Measurements from ENCODE around the gene CRADD.
"Not testable (repeated sequence)": the region's sequence is repeated elsewhere in the genome, so short reads cannot be mapped to it uniquely, and the experiment has no call there.

The CRADD gene

DNA sequence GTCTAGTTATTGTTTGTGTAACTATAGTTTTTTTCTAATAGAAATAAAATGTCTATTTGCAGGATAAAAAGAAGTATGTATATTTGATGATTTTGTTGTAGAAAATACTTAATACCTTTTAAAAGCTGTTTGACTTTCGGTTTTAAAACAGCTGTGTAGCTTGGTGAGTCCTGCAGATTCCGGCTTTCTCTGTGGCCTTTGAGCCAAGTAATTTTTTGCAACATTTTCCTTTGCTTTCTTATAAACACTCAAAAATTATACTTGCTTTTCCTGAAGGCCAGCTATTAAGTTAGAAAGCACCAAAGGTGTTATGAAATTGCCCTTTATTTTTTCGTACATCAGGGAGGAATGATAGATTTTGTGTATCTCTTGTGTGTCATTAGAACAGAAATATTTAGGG, 63.6 kb downstream of the CRADD start:
- no peak for DNase-seq

DNA sequence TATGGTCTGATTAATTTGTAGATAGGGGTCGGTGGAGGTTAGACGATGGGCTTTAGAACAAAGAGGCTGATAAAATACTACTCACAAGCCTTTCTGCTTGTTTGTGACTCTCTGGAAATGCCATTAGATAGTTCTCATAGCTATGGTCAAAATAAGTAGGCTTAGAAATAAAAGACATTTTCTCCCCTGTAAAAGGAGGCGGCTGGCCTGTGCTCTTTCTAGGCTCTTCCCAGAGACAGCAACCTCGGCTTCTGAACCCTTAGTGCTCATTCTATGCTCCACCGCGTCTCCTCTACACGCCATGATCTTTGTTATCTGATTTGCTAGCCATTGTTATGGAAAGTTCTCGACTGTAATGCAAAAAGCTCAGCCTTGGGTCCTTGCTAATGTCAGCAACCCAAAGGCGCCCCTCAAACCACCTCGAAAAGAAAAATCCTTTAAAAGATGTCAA, 64.5 kb downstream of the CRADD start:
- no peak for DNase-seq

DNA sequence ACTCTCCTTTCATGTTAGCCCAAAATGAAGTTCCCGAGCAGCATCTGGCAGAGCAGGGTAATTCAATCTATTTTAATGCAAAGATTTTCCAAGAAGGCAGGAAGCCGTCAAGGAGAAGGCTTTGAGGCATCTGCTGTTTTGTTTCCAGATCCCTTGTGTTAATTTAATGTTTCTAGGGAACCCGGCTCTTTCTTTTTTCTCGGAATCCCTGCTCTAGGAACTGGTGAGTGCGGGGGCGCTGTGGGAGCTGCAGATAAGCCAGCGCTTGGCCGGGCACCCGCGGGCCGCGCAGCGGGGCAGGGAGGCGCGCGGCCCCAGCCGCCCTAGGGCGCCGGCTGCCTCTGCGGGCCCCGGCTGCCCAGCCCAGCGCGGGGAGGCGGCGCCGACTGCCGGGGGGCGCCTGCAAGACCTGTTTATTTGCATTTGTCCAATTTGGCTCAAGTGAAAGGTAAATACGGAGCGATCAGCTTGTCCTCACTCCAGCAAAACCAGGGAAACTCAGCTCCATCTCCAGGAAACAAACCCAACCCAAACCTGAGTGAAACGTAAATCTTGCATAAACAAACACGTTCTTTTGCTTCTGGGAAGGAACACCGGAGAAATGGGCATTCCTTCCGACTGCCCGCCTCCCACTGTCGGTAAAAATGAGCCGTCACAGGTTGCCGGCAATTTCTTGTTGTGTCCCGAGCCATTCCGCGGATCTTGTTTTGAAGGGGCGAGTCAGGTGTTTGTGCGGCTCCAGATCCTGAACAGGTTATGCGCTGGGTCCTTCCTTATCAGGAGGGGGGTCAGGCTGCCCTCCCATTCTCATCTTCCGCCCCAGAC, 65.1 kb downstream of the CRADD start:
- peak; percentile 68 for DNase-seq

DNA sequence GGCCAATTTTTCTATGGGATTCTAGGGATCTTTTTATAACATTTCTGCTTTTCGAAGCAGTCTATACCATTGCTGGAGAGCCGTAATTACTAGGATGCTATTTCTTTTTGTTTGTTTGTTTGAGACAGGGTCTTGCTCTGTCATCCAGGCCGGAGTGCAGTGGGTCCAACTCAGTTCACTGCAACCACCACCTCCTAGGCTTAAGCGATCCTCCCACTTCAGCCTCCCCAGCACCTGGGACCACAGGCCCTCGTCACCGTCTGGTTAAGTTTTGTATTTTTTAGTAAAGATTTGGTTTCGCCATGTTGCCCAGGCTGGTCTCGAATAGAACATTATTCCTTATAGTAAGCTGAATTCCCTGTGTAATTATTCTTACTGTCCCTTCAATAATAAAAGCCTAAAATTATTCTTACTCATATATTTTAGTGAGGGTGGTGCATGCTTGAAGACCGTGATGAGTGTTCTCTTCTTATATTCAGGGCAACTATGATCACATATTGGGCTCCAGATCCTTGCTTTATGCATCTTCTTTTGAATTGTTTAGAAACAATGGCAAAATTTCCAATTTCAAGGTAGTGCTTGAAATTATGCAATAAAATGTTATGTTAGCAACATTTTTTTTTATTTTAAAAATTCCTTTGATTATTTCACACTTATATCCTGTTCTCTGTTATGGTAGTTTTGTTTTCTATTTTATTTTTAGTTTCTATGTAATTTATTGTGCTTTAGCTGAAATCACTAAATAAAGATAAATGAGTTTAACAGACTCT, 66.2 kb downstream of the CRADD start:
- no peak for DNase-seq

DNA sequence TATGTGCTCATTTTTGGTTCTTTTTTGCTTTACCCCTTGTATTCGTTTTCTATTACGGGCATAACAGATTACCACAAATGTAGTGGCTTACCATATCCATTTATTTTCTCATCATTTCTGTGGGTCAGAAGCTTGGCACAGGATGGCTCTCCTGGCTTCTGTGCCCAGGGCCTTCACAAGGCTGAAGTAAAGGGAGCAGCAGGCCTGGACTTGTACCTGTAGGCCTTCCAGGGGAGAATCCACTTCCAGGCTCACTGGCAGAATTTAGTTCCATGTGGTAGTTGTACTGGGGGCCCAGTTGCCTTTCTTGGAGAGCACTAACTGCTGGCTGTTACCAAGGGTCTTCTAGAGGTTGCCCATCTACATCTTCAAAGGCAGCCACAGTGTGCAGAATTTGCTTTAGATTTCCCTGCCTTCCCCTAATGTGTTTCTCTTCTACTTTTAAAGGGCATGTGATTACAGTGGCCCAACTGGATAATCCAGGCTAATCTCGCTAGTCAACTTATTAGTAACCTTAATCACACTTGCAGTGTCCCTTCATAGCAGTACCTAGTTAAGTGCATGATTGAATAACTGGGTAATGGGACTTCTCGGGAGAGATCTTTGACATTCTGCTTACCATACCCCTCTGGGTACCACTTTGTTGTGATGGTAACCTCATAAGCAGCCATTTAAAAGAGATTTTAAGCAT, 67.0 kb downstream of the CRADD start:
- DNase-seq = no peak

DNA sequence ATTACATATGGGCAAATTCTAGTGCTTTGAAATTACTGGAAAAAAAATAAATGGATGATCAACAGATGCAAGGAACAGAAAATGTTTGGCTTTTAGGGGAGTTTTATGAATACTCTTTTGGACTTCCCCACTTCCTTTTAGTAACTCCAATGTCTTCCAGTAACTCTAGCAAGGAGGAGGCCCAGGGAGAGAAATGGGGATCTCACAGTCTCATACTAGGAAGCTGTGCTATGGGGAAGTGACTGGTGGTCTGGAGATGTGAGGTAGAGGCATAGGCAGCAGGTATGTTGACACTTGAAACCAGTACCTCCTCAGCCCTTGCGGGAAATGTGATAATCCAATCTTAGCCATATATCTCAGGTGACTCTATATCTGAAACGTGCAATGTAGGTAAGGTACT, 68.1 kb downstream of the CRADD start:
- DNase-seq = no peak

DNA sequence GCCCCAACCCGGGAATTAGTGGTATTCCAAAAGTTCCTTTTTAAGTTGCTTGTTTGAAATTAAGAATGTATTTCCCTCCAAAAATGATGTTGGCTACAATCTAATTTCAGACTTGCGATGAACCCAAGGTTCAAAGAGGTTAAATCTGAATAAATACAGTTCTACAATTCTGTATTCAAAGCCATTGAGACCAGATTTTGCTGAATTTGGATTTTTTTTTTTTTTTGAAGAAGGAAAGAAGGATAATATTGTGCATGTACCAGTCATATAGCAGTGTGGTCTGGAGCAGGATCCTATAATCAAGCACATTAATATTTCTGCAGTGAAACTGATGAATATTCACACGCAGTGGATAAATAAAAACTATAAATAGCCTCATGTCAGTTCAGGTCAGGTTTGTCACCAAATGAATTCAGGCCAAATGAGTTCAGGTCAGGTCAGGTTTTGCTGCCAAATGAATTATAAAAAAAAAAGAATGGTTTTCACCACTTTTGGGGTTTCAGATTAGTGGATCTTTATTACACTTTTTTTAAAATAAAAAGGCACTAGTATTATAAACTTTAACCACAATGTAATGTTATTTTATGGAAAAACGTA, 69.5 kb downstream of the CRADD start:
- no peak for DNase-seq

DNA sequence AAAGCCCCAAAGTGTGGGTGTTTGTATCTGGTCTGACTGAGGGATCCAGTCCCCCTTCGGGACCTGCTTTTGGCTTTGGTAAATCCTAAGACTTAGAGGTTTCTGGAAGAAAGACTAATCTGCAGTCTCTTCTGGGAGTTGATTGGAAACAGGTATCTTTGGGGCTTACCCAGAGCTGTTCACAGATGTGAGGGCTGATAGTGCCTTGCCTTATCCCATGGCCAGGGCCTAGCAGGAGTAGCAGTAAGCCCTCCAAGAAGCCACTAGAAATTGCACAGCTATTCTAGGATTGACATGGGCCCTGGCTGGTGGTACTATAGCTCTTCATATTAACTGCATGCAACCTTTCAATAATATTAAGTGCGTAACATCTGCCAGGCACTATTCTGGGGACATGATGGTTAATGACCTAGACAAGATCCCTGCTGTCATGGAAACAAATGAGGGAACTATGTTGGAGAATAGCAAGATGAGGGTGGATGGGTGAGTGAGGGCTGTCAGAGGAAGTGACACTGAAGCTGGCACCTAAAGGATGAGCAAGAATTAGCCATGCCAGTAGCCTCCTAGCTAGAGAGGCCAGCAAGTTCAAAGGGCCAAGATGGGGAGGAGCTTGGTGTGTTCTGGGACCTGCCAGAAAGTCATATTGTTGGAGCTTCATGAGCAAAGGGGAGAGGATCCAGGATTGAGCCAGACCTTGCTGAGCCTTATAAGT, 71.7 kb downstream of the CRADD start:
- DNase-seq = no peak

DNA sequence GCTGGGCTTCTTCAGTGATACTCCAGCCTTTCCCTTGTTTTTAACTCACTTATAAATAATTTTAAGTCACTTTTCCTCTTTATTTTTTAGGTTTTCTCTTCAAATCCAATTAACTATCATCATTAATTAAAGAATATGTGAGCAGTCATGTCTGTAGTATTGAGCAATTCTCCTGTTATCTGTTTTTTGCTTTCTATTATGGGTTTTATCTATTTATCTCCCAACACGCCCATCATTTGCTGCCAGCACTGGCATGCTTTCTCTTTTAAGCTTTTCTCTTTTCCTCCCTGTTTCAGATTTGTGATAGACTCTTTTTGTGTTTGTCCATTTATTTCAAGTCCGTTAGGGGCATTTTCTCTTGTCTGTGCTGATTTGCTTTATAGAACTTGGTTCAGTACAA, 72.3 kb downstream of the CRADD start:
- no peak for DNase-seq

DNA sequence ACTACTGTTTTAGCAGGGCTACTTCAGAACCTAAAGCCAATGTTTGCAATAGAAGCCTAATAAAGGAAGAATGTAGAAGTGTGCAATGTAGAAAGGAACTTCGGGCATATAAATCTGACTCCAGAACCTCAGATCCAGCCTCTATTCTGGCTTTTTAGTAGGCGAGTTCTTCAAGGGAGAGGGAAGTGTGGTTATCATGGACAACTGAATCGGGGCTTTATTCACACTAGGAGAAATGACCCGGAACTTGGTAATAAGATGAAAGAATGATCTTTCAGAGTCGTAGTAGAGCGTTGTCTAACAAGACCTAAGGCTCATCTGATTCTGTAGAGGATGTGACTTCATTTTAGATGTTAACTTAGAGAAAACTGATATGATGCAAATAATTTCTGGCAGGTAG, 72.9 kb downstream of the CRADD start:
- DNase-seq = no peak

DNA sequence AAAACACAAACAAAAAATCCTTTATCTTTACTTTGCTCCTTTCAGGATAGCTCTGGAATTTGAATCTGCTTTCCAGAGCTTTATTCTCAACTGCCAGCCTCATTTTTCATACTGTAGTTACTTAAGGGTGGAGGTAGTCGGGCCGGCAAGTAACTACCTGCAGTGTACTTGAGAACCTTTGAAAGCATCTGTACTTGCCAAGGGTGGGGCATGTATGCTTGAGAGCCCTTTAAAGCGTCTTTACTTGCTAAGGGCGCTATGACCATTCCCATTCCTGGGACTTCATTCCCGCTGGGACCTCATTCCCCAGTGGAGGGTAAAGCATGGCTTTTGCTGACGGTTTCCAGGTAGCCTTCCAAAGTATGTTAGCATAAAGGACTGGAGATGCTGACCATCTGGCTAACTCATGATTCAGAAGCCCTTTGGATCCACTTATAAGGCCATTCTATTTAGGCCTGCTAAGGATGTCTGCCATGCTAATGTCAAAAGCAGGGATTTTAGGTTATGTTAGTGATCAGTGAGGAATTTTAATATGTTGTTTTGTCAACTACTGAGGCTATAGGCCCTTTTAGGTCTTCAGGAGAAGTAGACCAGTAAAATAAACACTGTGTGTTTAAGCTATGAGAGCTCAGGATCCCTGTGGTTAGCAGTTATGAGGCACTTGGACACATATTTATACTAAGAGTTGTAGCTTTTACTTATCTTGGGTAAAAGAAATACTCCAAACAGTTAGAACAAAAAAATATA, 74.9 kb downstream of the CRADD start:
- no peak for DNase-seq

DNA sequence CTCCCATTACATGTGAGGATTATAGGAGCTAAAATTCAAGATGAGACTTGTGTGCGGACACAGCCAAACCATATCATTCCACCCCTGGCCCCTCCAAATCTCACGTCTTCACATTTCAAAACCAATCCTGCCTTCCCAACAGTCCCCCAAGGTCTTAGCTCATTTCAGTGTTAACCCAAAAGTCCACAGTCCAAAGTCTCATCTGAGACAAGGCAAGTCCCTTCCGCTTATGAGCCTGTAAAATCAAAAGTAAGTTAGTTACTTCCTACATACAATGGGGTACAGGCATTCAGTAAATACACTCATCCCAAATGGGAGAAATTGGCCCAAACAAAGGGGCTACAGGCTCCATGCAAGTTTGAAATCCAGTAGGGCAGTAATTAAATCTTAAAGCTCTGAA, 76.1 kb downstream of the CRADD start:
- no peak for DNase-seq

DNA sequence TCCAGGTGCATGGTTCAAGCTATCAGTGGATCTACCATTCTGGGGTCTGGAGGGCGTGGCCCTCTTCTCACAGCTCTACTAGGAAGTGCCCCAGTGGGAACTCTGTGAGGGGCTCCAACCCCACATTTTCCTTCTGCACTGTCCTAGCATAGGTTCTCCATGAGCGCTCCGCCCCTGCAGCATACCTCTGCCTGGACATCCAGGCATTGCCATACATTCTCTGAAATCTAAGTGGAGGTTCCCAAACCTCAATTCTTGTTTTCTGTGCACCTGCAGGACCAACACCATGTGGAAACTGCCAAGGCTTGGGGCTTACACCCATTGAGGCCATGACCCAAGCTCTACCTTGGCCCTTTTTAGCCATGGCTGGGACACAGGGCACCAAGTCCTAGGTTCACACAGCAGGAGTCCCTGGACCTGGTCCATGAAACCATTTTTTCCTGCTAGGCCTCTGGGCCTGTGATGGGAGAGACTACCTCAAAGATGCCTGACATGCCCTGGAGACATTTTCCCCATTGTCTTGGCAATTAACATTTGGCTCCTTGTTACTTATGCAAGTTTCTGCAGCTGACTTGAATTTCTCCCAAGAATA, 76.8 kb downstream of the CRADD start:
- no peak for DNase-seq

DNA sequence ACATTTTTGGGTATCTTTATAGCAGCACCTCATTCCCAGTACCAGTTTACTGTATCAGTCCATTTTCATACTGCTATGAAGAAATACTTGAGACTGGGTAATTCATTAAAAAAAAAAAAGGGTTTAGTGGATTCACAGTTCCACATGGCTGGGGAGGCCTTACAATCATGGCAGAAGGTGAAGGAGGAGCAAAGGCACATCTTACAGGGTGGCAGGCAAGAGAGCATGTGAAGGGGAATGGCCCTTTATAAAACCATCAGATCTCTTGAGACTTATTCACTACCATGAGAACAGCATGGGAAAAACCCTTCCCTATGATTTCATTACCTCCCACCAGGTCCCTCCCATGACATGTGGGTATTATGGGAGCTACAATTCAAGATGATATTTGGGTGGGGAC, 77.7 kb downstream of the CRADD start:
- DNase-seq = not testable (repeated sequence)

DNA sequence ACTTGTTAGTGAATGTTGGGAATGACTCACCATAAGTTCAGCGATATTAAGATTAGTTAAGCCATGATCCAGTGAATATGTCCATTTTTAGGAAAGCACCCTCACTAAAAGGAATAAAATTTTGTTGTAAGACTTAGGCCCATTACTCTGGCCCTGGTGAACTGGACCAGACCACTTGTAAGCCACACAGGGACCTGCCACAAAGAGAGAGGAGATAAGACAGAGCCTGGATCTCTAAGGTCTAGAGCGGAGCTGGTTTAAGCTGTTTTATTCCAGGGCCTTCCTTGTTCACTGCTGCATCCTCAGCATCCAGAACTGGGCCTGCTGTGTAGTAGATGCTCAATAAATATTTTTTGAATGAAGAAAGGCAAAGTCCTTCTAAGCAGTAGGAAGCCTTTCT, 79.1 kb downstream of the CRADD start:
- no peak for DNase-seq

DNA sequence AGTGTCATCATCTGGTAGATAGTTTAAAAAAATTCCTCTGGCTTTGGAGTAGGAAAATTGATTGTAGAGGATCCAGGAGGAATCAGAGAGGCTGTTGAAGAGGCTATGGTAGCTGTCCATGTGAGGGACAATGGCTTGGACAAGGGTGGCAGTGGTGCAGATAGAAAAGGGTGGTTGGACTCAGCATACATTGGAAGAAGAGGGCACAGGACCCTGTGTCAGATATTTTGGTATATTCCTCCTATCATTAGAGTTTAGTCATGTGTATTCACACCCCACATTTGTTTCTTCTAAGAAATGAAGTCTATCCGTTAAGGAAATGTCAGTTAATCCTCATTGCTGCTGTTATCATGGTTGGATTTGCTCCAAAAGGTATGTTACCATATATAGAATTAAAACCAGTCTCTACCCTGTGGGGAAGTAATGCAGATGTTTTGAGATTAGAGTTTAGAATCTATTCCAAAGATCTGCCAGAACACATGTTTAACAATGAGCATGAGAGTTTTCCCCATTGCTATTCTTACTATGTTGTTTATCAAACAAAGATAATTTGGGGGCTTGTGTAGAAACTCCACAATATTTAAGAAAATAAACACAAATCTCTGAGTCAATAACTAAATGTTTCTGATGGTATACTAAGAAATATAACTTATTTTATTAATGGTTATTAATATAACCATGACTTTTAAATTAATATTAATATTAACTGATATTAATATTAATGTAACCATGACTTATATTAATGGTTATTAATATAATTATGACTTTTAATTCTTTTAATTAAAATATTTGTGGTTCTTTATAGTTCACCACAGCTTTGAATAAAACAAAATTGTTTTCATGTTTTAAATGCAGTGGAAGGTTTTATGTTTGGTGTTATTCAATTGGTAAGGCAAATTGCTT, 80.9 kb downstream of the CRADD start:
- DNase-seq = no peak

DNA sequence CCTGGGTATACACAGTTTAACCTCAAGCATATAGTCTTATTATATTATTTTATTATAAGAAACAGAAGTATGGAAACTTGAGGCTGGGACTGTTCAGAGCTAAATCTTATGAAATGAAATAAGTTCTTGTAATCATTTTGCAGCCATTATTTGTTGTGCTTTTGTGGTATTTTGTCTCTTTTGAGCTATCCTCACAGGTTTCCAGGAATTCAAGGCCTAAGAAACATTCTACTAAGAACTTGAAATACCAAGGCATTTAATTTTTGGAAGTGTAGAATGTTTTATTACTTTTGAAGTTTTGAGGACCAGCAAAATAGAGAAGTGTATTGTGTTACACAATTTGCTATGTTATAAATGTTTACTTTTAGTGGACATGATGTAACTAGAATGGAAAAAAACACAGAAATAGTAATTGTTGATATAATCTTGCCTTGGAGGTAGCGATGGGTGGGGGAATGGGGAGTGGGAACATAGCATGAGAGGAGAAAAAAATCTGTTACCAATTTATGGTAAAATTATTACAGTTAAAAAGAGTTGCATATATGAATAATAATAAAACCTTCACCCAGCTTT, 81.7 kb downstream of the CRADD start:
- no peak for DNase-seq

DNA sequence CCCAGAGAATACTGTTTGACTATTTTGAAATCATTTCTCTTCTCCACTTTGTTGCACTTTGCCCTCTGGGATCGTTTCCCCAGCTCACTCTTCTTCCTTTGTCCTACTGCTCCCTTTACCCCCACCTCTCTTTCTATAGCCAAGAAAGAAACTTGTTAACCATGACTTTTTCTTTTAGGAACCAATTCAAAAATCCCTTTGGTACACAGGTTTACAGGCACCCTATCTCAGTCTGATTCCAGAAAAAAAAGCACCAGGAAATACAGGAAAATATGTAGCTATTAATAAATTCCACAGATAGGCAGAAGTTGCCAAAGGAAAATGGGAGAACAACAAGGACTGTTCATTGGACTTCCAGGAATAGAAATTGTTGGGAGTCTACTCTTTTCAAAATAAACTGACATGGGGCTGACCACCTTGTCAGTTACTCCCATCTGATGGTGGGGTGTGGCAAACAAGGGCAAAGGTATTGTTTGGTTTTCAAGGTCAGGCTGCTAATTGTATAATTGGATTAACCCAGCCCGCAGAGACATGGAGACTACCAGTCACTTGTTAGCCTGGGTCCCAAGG, 82.4 kb downstream of the CRADD start:
- no peak for DNase-seq

DNA sequence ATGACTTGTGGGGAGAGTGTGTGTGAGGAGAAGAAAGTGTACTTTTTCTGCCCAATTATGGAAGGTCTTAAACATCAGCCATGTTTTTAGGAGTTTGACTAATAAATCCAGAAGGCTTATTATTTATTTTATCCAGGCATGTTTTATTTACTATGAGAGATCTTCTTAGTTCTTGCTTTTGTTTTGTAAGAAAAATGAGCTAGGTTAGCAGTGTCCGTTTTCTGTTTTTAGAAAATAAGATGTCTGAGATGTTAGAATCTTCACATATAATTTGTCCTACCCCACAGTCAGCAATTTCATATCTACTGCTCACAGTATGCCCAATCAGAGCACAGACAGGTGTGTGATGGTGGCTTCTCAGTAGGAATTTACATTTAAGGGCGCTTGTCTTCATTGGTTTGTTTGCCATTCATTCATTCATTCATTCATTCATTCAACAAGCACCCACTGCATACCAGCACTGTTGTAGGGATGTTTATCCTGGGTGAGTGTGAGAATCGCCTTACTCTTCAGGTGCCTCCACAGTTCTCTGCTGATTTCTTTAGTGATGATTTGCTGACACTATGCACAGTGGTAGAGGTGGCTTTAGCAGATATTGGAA, 83.2 kb downstream of the CRADD start:
- DNase-seq = no peak

Measured in activated CD4-positive, alpha-beta T cell treated with anti-CD3 and anti-CD28 coated beads, Interleukin-10, Interleukin-2, amounts not matched to agents 100 ng/mL and 50 ng/mL, durations not matched to agents 16 hours and 8 hours (primary cell).